Inflammatory macrophage treated with lipopolysaccharide for 1 hour (primary cell): Measurements from ENCODE around the gene AKAP13.
"Not testable (repeated sequence)": the region's sequence is repeated elsewhere in the genome, so short reads cannot be mapped to it uniquely, and the experiment has no call there.

ENCODE experiments used
- DNase-seq, 2 donors: peaks; one replicate each; pipeline ENCODE4 v3.0.0-alpha.2; 2020 to 2022

The AKAP13 gene

DNA sequence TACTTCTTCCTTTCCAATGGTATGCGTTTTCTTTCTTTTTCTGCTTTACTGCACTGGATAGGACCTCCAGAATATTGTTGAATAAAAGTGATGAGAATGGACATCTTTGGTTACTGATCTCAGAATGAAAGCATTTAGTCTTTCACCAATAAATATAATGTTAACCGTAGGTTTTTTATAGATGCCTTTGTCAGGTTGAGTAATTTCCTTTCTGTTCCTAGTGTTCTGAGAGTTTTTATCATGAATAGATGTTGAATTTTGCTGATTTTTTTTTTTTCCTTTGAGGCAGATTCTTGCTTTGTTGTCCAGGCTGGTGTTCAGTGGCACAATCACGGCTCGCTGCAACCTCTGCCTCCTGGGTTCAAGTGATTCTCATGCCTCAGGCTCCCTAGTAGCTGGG lies 255.9 kb downstream of the AKAP13 start:
- DNase-seq, result no peak

DNA sequence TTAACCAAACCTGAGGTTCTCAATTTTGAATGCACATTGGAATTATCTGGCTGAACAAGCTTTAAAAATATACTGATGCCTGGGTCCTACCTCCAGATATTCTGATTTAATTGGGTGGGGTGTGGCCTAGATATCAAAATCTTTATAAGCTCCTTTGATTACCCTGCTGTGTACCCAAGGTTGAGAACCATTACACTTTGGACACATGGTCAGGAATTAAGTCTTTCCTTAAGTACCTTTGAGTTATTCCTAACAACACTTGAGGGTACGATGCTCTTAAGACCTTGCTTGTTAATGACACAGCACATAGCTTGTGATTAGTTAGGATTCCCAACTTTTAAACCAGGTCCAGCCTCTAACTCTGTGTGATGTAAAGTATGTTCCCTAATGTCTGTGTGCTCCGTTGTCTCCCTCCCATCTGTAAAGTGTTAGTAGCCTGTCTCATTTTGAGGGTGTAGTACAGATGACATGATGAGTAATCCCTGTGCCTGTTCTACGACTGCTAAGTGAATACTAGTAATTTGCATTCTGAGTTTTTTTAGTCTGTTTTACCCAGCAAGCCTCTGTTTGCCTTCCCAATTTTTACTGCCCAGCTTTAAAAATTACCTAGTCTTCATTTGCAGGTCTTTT lies 259.5 kb downstream of the AKAP13 start:
- peak in 1 of 2 donors; percentile 54 for DNase-seq

GRCh38 chr15:85642065-85642692 lies 261.8 kb downstream of the AKAP13 start:
- peak in 1 of 2 donors; percentile 46 for DNase-seq

GRCh38 chr15:85642693-85643066 lies 262.3 kb downstream of the AKAP13 start:
- peak in 1 of 2 donors; percentile 57 for DNase-seq

GRCh38 chr15:85646538-85647091 lies 266.2 kb downstream of the AKAP13 start:
- peak; percentile 84 to 98 for DNase-seq

- DNase-seq, result peak; percentile 98
Observed at GRCh38 chr15:85649372-85649771, 269.0 kb downstream of the AKAP13 start.

- no peak for DNase-seq
Observed at GRCh38 chr15:85651548-85651947, 271.1 kb downstream of the AKAP13 start.

DNA sequence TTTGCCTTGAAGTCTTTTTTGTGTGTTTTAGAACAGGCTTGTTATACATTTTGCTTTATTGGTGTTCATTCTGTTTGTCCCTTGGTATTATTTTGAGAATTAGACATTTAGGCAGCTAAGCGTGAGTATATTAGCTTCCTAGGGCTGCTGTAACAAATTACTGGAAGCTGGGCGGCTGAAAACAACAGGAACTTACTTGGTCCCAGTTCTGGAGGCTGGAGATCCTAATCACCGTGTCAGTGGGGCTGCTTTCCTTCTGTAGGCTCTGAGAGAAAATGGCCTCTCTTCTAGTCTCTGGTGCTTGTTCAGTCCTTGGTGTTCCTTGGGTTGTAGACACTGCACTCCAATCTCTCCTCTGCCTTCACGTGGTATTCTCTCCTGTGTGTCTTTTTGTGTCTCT lies 272.1 kb downstream of the AKAP13 start:
- no peak for DNase-seq

DNA sequence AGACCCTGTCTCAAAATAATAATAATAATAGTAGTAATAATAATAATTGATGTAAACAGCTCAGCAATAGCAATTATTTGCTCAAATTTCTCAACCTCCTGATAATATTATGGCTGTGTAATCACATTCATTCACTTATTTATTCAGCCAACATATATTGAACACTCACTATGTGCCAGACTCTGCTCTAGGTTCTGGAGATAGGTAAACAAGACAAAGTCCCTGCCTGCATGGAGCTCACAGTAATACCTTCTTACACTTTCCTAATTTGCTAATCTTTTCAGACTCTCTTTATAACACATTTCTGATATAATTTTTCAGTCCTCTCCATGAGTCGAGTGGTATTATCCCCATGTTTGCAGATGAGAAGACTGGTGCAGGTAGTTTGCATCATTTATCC lies 276.7 kb downstream of the AKAP13 start:
- no peak for DNase-seq

- DNase-seq, result no peak
Observed at GRCh38 chr15:85658816-85659215, 278.4 kb downstream of the AKAP13 start.

DNA sequence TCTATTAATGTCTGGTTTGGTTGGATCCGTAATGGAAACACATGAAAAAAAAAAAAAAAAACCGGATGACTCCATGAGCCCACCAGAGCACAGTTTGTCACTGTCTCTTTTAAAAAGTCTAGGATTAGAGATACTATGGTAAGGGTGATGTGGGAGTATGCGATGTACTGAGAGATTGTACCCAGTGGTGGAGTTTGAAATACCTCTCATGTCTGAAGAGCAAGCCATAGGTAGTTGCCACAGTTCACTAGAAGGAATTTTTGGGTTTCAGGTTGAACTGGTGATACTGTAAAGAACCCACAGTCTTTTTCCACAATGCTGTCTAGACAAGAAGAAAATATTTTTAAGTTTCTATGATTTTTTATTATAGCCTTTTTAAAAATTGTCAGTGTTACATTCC lies 281.5 kb downstream of the AKAP13 start:
- DNase-seq, result no peak

- DNase-seq, result not testable (repeated sequence)
Observed at GRCh38 chr15:85665677-85666076, 285.3 kb downstream of the AKAP13 start.

DNA sequence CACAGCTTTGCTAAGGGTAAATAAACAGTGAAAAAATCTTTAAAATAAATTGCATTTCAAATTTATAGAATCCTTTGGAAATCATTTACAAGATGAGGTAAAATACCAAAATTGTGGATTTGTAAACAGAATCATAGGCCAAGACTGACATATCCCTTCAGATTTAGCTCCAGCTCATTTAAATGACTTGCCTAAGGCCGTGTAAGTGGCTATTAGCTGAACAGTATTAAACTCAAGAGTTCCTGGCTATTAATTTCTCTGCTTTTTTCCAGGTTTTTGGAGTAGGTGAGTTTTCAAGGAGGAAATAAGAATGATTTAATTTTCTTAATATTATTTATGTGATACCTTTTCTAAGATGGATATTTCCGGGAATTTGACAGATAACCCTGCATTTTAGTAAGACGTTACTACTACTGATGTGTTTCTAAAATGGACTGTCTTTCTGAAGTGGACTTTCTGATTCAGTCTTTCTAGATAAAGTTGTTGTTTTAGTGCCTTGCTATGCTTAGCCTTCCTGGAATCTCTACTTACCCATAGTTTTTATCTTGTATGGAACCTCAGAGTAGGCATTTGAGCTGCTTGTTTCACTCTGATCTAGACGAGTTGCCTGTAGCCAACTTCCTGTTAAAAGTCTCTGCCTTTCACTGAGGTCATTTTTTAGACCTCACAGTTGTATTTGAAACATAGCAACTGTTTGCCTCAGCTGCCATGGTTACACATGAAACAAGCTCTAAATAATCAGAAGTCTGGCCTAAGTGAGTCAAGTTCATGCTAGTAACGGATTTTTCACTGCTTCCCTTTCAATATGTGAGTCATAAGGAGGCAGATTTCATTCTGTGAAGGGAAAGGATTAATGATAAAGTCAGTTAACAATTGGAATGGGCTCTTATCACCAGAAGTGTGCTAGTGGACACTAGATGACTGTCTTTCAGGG lies 287.4 kb downstream of the AKAP13 start:
- peak; percentile 92 to 96 for DNase-seq

DNA sequence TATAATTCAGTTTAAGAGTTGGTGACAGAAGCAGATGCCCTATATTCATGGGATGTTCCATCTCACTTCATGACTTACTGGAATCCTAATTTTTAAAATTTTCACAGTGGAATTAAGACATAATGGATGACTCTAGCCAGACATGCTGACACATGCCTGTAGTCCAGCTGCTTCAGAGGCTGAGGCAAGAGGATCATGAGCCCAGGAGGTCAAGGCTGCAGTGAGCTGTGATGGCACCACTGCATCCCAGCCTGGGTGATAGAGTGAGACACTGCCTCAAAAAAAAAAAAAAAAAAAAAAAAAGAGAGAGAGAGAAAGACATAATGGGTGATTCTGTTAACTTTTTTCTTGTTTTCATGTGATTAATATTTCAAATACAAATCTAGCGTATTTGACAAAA lies 290.8 kb downstream of the AKAP13 start:
- no peak for DNase-seq

DNA sequence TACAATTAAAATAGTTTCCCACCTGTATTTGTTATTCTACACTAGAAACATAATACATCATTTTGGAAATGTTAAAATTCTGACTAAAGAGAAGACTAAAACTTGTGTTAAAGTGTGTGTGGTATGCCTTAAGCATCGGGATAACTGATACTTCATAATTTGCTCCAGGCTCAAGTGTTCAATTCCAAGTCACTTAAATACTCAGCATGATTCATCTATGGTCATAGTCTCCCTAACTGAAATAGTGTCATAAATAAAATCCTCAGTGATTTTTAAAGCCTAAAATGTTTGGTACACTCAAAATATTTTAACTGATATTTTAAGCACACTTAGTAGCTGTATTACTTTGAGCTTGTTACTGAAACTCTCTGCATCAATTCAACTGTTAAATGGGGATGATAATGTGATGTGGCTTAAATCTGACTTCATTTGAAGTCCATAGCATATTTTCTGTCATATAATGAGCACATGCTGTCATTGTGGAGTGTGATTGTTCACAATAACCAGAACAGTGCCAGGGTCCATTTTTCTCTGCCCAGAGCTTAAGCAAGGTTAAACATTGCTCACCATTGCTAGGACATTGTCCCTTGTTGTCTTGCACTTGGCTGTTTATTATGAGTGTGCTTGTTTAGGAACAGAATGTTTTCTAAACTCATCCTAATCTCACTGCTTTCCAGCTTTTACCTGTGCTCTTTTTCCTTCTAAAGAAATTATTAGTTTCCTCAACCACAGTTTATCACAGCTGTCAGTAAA lies 292.1 kb downstream of the AKAP13 start:
- no peak for DNase-seq

GRCh38 chr15:85673326-85673725 lies 292.9 kb downstream of the AKAP13 start:
- DNase-seq, result no peak

GRCh38 chr15:85676342-85677098 lies 296.1 kb downstream of the AKAP13 start:
- no peak for DNase-seq

GRCh38 chr15:85679231-85679630 lies 298.8 kb downstream of the AKAP13 start:
- DNase-seq, result peak; percentile 69 to 78

- no peak for DNase-seq
Observed at GRCh38 chr15:85681386-85681785, 301.0 kb downstream of the AKAP13 start.

DNA sequence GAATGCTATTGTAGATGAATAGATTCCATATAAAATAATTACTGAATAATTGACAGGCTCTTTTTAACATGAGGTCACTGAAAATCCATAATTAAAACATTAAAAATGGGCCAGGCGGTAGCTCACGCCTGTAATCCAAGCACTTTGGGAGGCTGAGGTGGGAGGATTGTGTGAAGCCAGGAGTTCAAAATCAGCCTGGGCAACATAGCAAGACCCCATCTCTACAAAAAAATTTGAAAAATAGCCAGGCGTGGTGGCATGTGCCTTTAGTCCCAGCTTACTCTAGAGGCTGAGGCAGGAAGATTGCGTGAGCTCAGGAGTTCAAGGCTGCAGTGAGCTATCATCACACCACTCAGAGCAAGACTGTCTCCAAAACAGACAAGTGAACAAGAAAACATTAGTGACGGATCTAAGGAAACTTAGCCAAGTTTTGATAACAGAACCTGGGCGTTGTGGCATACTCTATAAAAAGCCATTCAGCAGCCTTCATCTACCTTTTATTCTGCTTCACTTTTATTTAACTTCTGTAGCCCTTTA lies 303.8 kb downstream of the AKAP13 start:
- DNase-seq, result no peak

DNA sequence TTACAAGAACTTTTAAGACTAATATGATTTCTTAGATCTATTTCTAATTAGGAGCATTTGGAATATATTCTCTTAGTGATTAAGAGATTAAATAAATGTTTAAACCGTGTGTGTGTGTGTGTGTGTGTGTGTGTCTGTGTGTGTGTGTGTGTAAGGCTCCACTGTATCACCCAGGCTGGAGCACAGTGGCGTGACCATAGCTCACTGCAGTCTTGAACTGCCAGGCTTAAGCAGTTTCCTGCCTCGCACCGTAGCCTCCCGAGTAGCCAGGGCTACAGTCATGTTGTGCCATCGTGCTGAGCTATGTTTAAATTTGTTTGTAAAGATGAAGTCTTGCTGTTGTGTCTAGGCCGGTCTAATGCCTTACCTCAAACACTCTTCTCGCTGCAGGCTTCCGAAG lies 305.0 kb downstream of the AKAP13 start:
- no peak for DNase-seq

GRCh38 chr15:85687329-85687728 lies 306.9 kb downstream of the AKAP13 start:
- no peak for DNase-seq
